GM12875 (cell line): ENCODE results near the gene DNAJB14.

Experiments
- H3K4me3 ChIP-seq: one replicate; pipeline ENCODE4 v1.5.1; 2011; ENCODE audit warnings: low read depth, low read length, control low read depth
- CTCF ChIP-seq: IDR thresholded peaks from 2 replicates; pipeline ENCODE4 v1.5.1; 2011; ENCODE audit warnings: low read depth, mild to moderate bottlenecking, control low read depth, inconsistent platforms, low read length, moderate library complexity, borderline replicate concordance; ENCODE audit not compliant: insufficient read depth

The DNAJB14 gene

DNA sequence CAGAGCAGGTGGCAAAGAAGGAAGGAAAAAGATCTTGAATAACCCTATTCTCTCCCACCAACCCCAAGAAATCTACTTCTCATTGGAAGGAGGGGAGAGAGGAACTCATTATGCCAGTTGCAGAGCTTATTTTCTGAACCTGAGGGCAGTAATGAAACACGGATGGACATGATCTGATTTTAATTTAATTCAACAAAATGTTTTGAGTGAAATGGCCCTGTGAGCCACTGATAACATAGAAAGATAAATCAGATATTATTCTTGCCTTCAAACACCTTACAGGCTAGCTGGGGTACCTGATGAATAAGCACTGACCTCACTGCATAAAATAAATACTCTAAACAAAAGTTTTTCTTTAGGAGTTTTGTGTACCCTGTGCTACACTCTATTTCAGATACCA, 99.5 kb downstream of the DNAJB14 start:
- H3K4me3 ChIP-seq = no peak overlapping the region

More for the DNA sequence above, 99.5 kb downstream of the DNAJB14 start:
- TF ChIP-seq CTCF = no peak
